PC-9 (cell line): Measurements from ENCODE around the gene CNGB1. TPM values are rescaled to one million over a fixed set of nuclear protein-coding genes. Genes with fewer than 3 reads are reported as not detected.
A peak's percentile ranks its signal among the peaks of the same experiment; 100 is the strongest.

ENCODE experiments used
- BruUV-seq: library from RNA; stranded (reverse); fragments of 400-500 nt; replicated peaks from 2 replicates; lab custom pipeline; 2021; lab: Mats Ljungman, UMichigan
- CTCF ChIA-PET: fragments of 300-600 bp; sonication (Branson Sonifier 250); formaldehyde crosslinking; loops from one replicate; lab custom pipeline; 2022; ENCODE audit warnings: antibody characterized with exemption; lab: Charles Lee
- POLR2A ChIA-PET: fragments of 300-600 bp; sonication (Branson Sonifier 250); formaldehyde crosslinking; loops from one replicate; lab custom pipeline; 2022; ENCODE audit warnings: antibody characterized with exemption; ENCODE audit not compliant: unreplicated experiment; lab: Charles Lee
- DNase-seq, 2 experiments: peaks; one replicate each; pipeline versions ENCODE4 v3.0.0 to v3.0.0-alpha.2; 2015 to 2022; ENCODE audit warnings: mixed read lengths in 1 of 2
- H2AFZ ChIP-seq: fragments of 200-600 bp; sonication (generic); 2 replicates; pipeline ENCODE4 v1.8.1; 2017; ENCODE audit warnings: antibody characterized with exemption
- H3F3A ChIP-seq: fragments of 200-600 bp; sonication (generic); 2 replicates; pipeline ENCODE4 v1.8.1; 2017; ENCODE audit warnings: antibody characterized with exemption, mild to moderate bottlenecking, low read depth; ENCODE audit not compliant: insufficient read depth
- H3K27ac ChIP-seq: fragments of 200-600 bp; sonication (generic); 2 replicates; pipeline ENCODE4 v1.6.1; 2016; ENCODE audit warnings: mixed run types
- H3K27me3 ChIP-seq: fragments of 200-600 bp; sonication (generic); 2 replicates; pipeline ENCODE4 v1.6.1; 2016; ENCODE audit warnings: low read depth, mixed run types; ENCODE audit not compliant: insufficient read depth
- H3K36me3 ChIP-seq: fragments of 200-600 bp; sonication (generic); 2 replicates; pipeline ENCODE4 v1.6.1; 2016; ENCODE audit warnings: low read depth, mixed run types
- H3K4me1 ChIP-seq: fragments of 200-600 bp; sonication (generic); replicated peaks from 2 replicates; pipeline ENCODE4 v1.6.1; 2016; ENCODE audit warnings: mixed run types; ENCODE audit not compliant: insufficient read depth
- H3K4me2 ChIP-seq: fragments of 200-600 bp; sonication (generic); 2 replicates; pipeline ENCODE4 v1.6.1; 2017; ENCODE audit warnings: mixed run types
- H3K4me3 ChIP-seq: fragments of 200-600 bp; sonication (generic); 2 replicates; pipeline ENCODE4 v1.6.1; 2016; ENCODE audit warnings: mixed run types
- H3K79me2 ChIP-seq: fragments of 200-600 bp; sonication (generic); 2 replicates; pipeline ENCODE4 v1.6.1; 2017; ENCODE audit warnings: low read depth, mixed run types
- H3K9me2 ChIP-seq: fragments of 200-600 bp; sonication (generic); 2 replicates; pipeline ENCODE4 v1.8.1; 2017; ENCODE audit warnings: mild to moderate bottlenecking; ENCODE audit not compliant: insufficient read depth
- H3K9me3 ChIP-seq: fragments of 200-600 bp; sonication (generic); 2 replicates; pipeline ENCODE4 v1.8.1; 2016; ENCODE audit warnings: low read depth; ENCODE audit not compliant: insufficient read depth
- H4K20me1 ChIP-seq: fragments of 200-600 bp; sonication (generic); 2 replicates; pipeline ENCODE4 v1.8.1; 2017; ENCODE audit not compliant: insufficient read depth
- EZH2 ChIP-seq: fragments of 200-600 bp; sonication (generic); IDR thresholded peaks from 2 replicates; pipeline ENCODE4 v1.8.0; 2017; ENCODE audit warnings: antibody characterized with exemption, low read depth
- intact Hi-C: fragments of 100-400 bp; cut with micrococcal nuclease; formaldehyde crosslinking; loops from one replicate; pipeline ENCODE4 v1.10.0; 2022; ENCODE audit not compliant: unreplicated experiment
- total RNA-seq: library from RNA; stranded (reverse); gene quantifications from 2 replicates; pipeline ENCODE4 v1.2.3, GENCODE V29; 2021
- TF ChIP-seq, protein P1 (sequence below): fragments of 200-600 bp; sonication (generic); conservative IDR thresholded peaks from 2 replicates; pipeline ENCODE4 v1.6.1; 2017; ENCODE audit warnings: mixed run types, antibody characterized with exemption, mild to moderate bottlenecking, moderate library complexity

The CNGB1 gene
- total RNA-seq, 1 experiment from 2014 or later = 1.1 TPM

DNA sequence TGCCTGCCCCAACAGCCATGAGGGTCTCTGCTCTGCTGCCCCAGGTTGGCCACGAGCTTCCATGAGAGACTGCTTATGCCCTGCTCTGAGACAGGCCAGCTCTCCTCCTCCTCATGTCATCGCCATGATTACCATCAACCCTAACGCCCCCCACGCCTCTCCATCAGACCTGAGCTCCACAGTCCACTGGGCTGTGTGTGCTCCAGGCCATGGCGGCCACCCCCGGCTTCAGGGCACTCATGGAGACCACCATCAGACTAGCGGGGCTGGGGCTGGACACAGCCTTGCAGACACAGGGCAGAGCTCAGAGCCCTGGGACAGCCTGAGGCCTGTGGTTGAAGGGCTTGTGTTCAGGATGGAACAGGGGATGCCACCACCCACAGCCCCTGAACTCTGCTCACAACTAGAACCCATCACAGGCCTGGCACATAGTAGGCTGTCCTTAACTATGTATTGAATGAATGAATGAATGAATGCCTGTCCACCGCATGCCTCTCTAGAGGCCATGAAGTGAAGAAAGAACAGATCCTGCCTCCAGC lies 14.6 kb downstream of the CNGB1 start:
- no TSS peak for BruUV-seq
- Histone ChIP-seq H3K4me2 (no peak overlapping the region), H3F3A (peaks cover 15% of the 10 kb centered on the region; the same call in 1 of the 2 replicates), H3K9me3 (no peaks in the 10 kb centered on the region), H4K20me1 (no peaks in the 10 kb centered on the region), H3K36me3 (no peaks in the 10 kb centered on the region), H3K4me3 (no peak overlapping the region), H3K9me2 (no peaks in the 10 kb centered on the region), H3K27ac (no peak overlapping the region), H2AFZ (no peak overlapping the region), H3K4me1 (peaks cover 29% of the 10 kb centered on the region), H3K79me2 (no peaks in the 10 kb centered on the region), H3K27me3 (no peaks in the 10 kb centered on the region)
- ChIA-PET CTCF (no interaction called here), POLR2A (interaction anchor here (0.6 kb wide), 1 partner anchor 44 kb away, joined by 20 read pairs; no protein-coding TSS in a partner anchor)
- intact Hi-C loops = no loop called here
- no peak for TF ChIP-seq EZH2
- TF ChIP-seq, protein P1, sequence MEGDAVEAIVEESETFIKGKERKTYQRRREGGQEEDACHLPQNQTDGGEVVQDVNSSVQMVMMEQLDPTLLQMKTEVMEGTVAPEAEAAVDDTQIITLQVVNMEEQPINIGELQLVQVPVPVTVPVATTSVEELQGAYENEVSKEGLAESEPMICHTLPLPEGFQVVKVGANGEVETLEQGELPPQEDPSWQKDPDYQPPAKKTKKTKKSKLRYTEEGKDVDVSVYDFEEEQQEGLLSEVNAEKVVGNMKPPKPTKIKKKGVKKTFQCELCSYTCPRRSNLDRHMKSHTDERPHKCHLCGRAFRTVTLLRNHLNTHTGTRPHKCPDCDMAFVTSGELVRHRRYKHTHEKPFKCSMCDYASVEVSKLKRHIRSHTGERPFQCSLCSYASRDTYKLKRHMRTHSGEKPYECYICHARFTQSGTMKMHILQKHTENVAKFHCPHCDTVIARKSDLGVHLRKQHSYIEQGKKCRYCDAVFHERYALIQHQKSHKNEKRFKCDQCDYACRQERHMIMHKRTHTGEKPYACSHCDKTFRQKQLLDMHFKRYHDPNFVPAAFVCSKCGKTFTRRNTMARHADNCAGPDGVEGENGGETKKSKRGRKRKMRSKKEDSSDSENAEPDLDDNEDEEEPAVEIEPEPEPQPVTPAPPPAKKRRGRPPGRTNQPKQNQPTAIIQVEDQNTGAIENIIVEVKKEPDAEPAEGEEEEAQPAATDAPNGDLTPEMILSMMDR = no peak
- DNase-seq = no peak

DNA sequence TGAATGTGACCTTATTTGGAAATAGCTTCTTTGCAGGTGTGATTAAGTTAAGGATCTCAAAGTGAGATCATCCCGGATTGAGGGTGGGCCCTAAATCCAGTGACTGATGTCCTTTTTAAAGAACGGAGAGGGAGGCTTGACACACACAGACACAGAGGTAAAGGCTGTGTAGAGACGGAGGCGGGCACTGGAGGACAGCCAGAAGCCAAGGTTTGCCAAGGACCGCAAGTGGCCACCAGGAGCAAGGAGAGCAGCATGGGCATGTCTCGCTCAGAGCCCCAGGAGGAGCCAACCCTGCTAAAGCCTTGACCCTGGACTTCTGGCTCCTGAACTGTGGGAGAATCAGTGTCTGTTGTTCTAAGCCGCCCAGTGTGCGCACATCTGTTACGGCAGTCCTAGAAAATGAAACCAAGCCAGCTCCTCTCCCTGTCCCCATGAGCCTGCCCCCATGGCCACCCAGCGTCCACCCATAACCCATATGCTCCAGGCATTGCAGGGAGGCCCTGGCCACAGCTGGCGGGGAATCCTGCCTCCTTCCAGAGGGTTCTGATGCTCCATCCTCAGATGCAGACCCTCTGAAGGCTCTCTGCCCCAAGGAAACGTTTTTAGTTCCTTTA lies 15.2 kb downstream of the CNGB1 start:
- Histone ChIP-seq H3F3A (peaks cover 18% of the 10 kb centered on the region; the same call in 1 of the 2 replicates), H3K4me2 (no peak overlapping the region), H3K27me3 (no peaks in the 10 kb centered on the region), H3K4me1 (peaks cover 29% of the 10 kb centered on the region), H3K79me2 (no peaks in the 10 kb centered on the region), H2AFZ (no peak overlapping the region), H3K4me3 (no peak overlapping the region), H3K27ac (no peak overlapping the region), H3K9me2 (no peaks in the 10 kb centered on the region), H3K9me3 (no peaks in the 10 kb centered on the region), H3K36me3 (no peaks in the 10 kb centered on the region), H4K20me1 (no peaks in the 10 kb centered on the region)
- intact Hi-C loops = no loop called here
- ChIA-PET CTCF (no interaction called here), POLR2A (interaction anchor here (0.6 to 0.7 kb wide), 2 partner anchors 11 to 44 kb away, joined by 5 to 20 read pairs; no protein-coding TSS in a partner anchor)
- no TSS peak for BruUV-seq
- TF ChIP-seq, protein P1 = no peak
- TF ChIP-seq EZH2 = no peak
- peak in 1 of 2 experiments; percentile 39 for DNase-seq

DNA sequence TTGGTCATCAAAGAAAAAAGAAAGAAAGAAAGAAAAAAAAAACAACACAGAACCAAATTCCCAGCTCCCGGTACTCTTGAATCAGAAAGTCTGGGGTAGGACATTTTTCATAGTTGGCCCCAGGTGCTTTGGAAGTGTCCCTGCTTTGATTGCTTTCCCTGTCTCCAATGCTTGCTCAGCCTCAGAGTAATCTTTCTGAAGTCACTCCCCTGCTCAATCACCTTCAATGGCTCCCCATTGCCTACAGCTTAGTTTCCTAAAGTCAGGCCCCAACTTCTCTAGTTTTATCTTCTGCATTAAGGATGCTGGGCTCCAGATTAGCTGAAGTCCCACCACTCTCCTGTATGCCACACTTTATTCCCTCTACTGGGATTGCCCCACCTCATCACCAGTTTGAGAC lies 17.1 kb downstream of the CNGB1 start:
- no peaks in the 10 kb centered on the region for H3K36me3 ChIP-seq
- H3K4me3 ChIP-seq = no peak overlapping the region
- H3K9me2 ChIP-seq = no peaks in the 10 kb centered on the region
- H3F3A ChIP-seq = peaks cover 14% of the 10 kb centered on the region; the same call in 1 of the 2 replicates
- H4K20me1 ChIP-seq = no peaks in the 10 kb centered on the region
- H2AFZ ChIP-seq = no peak overlapping the region
- H3K79me2 ChIP-seq = no peaks in the 10 kb centered on the region
- TF ChIP-seq, protein P1 = no peak
- TF ChIP-seq EZH2 = no peak
- ChIA-PET POLR2A (interaction anchor here (0.7 kb wide), 1 partner anchor 613 kb away, joined by 6 read pairs; no protein-coding TSS in a partner anchor), CTCF (no interaction called here)
- BruUV-seq = no TSS peak
- DNase-seq = no peak
- no peak overlapping the region for H3K4me2 ChIP-seq
- intact Hi-C loops = no loop called here
- H3K9me3 ChIP-seq = no peaks in the 10 kb centered on the region
- H3K27ac ChIP-seq = no peak overlapping the region
- peaks cover 19% of the 10 kb centered on the region for H3K4me1 ChIP-seq
- H3K27me3 ChIP-seq = no peaks in the 10 kb centered on the region
